HG02798 (cell line): ENCODE results near the gene MMP24OS.

Source experiments
- ATAC-seq: cut with Tn5 transposase; IDR thresholded peaks from one replicate; pipeline ENCODE4 v1.9.1; 2021; ENCODE audit warnings: mild to moderate bottlenecking; ENCODE audit not compliant: unreplicated experiment, poor library complexity

The MMP24OS gene

GRCh38 chr20:35293303-35294292 is 15.7 kb upstream of the MMP24OS start:
- no peak for ATAC-seq

DNA sequence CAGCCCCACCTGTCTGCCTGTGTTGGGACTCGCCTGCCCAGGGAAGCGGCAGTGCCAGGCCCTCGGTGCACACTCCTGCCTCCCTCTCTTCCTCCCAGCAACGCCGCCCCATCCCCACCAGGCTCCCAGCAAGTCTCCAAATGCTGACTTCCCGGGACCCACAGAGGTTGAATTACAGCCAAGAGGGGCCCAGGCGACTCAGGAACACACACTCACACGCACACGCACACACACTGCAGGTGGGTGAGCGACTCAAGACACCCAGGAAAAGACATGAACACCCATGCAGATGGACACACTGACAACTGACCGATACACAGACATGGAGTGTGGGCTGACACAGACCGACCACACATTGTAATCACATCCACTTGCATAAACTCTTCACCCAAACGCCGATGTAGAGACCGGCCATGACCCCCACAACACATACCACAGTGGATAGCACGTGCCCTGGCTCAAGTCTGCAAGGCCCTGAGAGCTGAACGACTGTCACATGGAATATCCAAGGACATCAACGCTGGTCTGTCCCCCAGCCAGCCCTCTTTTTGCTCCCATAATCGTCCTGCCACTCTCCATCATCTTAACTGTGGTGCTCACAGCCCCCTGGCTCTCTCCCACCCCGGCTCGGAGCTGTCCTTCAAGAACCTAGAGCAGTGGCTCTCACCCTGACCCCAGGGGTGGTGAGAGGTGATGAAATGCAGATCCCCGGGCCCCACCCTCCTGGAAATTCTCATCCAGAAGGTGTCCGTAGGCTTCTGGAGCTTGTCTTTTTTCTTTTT is 14.8 kb upstream of the MMP24OS start:
- no peak for ATAC-seq

DNA sequence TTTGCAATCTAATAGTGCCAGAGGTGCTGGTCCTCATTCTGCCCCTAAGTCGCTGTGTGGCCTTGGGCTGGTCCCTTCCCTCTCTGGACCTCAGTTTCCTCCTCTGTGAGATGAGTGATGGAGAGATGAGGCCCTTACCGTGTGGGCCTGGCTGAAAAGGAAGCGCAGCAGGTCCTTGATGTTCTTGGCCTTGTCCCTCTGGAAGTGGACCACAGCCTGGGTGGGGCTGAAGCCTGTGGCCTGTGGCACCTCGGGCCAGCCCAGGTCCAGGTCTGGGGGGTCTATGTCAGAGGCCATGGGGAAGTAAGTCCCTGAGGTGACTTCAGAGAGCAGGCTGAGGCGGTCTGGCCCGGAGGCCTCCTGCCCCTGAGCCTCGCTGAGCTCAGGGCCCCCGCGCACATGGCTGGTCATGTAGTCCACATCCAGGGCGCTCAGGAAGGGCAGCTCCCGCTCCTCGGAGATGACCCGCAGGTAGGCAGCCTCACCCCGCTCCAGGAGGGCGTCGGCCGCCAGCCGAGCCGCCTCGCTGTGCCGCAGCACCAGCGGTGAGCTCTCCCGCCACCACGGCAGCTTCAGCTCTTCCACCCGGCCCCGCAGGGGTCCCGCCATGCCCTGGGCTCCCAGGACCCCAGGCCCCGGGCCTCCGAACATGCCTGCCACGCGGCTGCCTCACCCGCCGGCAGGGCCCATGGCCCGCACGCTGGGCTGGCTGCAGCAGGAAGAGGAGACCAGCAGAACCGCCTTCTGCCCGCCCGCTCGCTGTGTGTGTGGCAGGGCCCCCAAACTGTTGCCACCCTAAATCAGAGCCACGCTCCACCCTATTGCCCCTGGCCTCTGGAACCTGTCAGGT is 14.0 kb upstream of the MMP24OS start, which contains the start of gene FAM83C:
TSS of gene FAM83C (minus strand) at position 772 of the 850 bp plus-strand sequence. CDS start at position 651, 121 bp downstream.
- ATAC-seq, result no peak

DNA sequence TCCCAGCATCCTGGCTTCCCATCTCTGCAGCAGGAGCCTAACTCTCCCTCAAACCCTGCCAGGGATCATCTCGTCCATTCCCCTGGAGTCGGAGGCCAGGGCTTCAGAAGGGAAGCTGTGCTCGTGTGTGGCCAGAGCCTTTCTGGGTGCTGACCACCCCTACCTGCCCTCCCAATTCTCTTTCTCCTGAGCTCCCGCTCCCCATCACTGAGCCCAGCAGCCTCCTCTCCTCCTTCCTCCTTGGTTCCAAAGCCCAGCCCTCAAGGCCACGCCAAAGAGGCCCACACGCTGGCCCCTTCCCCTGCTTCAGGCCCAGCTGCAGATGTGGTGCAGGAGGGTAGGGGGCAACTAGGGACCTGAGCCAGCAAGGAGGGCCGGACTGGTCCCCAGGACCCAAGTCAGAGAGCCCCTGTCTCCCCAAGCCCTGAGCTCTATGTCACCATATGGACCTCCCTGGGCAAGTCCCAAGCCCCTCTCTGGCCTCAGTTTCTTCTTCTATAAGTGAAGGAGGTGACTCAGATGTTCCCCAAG is 13.0 kb upstream of the MMP24OS start:
- ATAC-seq, result no peak

DNA sequence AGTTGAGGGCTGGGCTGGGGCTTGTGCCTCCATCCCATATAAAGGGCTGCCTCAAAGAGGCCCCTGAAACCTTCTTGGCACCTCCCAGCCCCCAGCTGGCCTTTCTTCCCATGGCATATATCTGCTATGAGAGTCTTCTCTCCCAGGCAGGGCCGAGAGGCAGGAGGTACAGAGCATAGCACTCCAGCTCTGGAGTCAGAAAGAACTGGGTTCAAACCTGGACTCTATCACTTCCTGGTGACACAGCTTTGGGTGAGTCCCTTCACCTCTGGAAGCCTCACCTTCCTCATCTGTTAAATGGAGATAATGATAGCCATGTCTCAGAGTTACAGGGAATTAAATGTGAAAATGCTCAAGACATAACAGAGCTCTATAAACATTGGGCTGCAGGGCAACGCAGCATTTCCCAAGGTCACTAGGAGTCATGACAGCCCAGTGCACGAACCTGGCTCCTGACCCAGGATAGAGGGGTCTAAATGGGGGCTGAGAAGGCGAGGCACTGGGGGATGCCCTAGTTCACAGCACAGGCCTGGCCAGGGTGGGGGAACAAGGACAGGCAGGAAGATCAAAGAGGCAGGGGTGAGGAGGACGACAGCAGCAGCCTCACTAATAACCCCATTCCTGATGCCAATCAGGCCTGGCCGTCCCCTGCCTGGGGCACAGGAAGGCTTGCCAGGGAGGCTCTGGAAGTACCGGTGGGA is 12.4 kb upstream of the MMP24OS start:
- ATAC-seq, result no peak

- ATAC-seq, result no peak
These were observed 10.6 kb upstream of the MMP24OS start for GRCh38 chr20:35288325-35289060.

- ATAC-seq, result no peak
These were observed 9.8 kb upstream of the MMP24OS start for GRCh38 chr20:35287509-35288324.

DNA sequence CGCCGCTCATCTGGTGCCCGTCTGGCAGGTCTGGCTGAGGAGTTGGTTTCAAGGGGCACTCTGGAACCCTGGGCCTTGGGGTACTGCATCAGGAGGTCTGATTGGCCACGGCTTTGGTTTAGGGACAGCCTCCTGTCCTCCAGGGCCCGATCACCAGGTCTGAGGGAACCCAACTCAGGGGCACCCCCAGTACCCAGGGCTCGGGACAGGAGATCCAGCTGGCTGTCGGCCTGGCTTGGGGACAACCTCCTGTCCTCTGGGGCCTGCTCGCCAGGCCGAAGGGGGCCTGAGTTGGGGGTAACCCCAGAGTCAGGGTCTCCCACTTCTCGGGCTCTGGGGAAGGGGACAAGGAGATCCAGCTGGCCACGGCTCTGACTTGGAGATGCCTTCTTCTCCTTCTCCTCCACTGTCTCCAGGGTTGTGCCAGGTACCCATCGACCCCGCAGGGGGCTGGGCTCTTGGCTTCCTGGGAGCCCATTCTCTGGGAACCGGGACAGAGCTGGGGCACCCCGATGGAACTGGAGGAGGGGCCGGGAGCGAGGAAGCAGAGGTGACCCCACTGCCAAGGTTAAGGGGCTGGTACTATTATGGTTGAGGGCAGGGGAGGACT is 9.1 kb upstream of the MMP24OS start:
- no peak for ATAC-seq

- no peak for ATAC-seq
These were observed 8.4 kb upstream of the MMP24OS start for GRCh38 chr20:35286077-35286898.

DNA sequence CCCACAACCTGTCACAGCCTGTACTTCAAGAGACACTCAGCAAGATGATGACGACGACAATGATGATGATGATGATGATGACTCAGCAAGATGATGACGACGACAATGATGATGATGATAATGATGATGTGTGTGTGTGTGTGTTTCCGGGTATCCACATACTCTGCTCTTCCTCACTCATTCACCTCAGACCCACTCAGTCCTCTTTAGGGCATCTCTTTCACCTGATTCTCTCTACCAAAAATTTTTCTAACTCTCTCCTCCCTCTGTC is 7.8 kb upstream of the MMP24OS start:
- no peak for ATAC-seq

- ATAC-seq, result no peak
These were observed 7.3 kb upstream of the MMP24OS start for GRCh38 chr20:35284992-35285805.

DNA sequence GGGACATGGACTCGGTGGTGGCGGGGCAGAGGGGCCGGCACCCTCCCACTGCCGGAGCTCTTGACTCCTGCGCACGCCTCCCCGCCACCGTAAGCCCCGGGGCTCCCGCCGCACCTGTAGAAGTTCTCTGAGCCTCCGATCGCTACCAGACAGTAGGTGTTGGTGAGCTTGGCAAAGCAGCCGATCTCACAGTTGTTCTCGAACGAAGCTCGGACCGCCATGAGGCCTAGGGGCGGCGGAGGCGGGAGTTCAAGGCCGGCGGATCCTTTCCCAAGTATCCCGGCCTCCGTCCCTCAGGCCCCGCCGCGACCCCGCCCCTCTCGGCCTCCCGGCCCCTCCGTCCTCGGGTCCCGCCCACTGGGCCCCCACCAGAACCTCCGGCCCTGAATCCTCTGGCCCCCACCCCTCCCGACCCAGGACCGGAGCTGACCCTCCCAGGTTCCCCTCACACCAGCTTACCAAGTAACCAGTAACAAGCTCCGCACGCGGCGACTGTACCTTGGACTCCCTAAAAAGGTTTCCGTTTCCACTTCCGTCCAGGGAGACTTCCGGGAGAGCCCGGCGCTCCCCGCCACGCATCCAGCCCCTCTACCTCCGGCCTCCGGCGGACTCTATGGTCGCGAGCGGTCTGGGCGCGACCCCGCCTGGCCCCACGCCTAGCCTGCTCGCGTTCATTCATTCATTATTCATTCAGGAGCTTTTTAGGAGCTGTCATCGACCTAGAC is 6.5 kb upstream of the MMP24OS start, which contains the start of gene EIF6:
TSS of gene EIF6 (minus strand) at position 506 of the 725 bp plus-strand sequence. CDS start at position 221, 285 bp downstream.
- peak; percentile 82 for ATAC-seq

GRCh38 chr20:35283441-35284266 is 5.7 kb upstream of the MMP24OS start:
- peak; percentile 22 for ATAC-seq

DNA sequence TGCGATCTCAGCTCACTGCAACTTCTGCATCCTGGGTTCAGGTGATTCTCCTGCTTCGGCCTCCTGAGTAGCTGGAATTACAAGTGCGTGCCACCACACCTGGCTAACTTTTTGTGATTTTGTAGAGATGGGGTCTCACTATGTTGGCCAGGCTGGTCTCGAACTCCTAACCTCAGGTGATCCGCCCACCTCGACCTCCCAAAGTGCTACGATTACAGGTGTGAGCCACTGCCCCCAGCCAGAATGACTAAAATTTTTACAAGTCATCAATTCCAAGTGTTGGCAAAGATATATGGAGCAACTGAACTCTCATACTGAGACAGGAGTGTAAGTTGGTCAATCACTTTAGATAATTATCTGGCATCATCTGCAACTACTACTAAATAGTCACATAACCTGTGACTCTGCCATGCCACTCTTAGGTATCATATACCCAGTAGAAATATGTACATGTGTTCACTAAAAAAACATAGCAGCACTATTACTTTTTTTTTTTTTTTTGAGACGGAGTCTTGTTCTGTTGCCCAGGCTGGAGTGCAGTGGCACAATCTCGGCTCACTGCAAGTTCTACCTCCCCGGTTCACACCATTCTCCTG is 3.7 kb upstream of the MMP24OS start:
- no peak for ATAC-seq
